ENCODE measurements around the gene GOLGA6D. TPM values are rescaled to one million over a fixed set of nuclear protein-coding genes. Genes with fewer than 3 reads are reported as not detected.
"Not testable (repeated sequence)": the region's sequence is repeated elsewhere in the genome, so short reads cannot be mapped to it uniquely, and the experiment has no call there.

Gene GOLGA6D
- polyA plus RNA-seq, 1 donor: 0.25 TPM

GRCh38 chr15:75335313-75335704 lies 52.7 kb downstream of the GOLGA6D start:
- no peak for DNase-seq

- DNase-seq: peak; percentile 93
These were observed 53.2 kb downstream of the GOLGA6D start, which contains the start of gene COMMD4 for GRCh38 chr15:75335705-75336355. TSS of gene COMMD4 (plus strand) at chr15:75336063. CDS start at chr15:75336090, 27 bp downstream.

GRCh38 chr15:75338661-75339240 lies 56.1 kb downstream of the GOLGA6D start:
- DNase-seq: no peak

DNA sequence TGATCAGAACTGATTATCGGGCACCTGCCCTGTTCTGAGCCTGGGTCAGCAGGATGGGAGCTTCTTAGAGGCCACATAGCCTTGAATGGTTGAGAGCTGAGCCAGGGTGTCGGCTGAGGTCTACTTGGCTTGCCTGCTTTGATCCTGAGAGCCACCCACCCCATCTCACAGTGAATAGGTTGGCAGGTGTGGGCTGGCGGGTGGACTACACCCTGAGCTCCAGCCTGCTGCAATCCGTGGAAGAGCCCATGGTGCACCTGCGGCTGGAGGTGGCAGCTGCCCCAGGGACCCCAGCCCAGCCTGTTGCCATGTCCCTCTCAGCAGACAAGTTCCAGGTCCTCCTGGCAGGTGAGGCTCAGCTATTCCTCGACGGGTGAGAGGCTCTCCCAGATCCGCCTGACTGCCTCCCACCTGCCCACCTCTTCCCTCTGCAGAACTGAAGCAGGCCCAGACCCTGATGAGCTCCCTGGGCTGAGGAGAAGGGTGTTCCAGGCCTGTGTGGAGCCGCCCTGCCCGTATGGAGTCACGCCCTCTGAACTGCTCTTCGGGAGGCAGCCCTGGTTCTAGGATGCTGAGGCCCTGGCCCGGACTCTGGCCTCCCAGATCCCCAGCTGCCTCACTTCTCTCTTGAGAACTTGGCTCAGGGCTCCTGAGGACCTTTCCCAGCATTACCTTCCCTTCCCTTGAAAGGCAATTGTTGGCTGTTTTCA lies 57.1 kb downstream of the GOLGA6D start:
- no peak for DNase-seq

DNA sequence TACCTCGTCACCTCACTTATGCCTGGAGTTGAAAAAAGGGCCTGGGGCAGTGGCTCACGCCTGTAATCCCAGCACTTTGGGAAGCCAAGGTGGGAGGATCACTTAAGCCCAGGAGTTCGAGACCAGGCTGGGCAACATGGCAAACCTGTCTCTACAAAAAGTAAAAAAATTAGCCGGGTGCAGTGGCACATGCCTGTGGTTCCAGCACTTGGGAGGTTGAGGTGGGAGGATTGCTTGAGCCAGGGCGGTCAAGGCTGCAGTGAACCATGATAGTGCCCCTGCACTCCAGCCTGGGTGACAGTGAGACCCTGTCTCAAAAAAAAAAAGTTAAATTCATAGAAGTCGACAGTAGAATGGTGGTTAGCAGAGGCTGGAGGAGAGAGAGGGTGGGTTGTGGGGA lies 59.6 kb downstream of the GOLGA6D start:
- DNase-seq: no peak

GRCh38 chr15:75343953-75344352 lies 61.3 kb downstream of the GOLGA6D start:
- DNase-seq: not testable (repeated sequence)

Other genes starting within 250 kb of the GOLGA6D start
- gene C15orf39, start 81.0 kb upstream of the GOLGA6D start, polyA plus RNA-seq (ENCODE audit: insufficient read length): 9.7 TPM
- gene GOLGA6C, start 24.5 kb upstream of the GOLGA6D start, polyA plus RNA-seq (ENCODE audit: insufficient read length): not detected
- 39.2 TPM for gene COMMD4, start 53.2 kb downstream of the GOLGA6D start, polyA plus RNA-seq (ENCODE audit: insufficient read length)
- gene NEIL1, start 64.2 kb downstream of the GOLGA6D start, polyA plus RNA-seq (ENCODE audit: insufficient read length): 8.8 TPM
- gene MAN2C1, start 85.8 kb downstream of the GOLGA6D start, polyA plus RNA-seq (ENCODE audit: insufficient read length): 113 TPM
- 33.5 TPM for gene SIN3A, start 168.9 kb downstream of the GOLGA6D start, polyA plus RNA-seq (ENCODE audit: insufficient read length)

All from hindlimb muscle (tissue), 1 donor.